Superior temporal gyrus (tissue), 1 donor: ENCODE results near the gene SLC23A1.

Source experiments
- DNase-seq: peaks from one replicate; pipeline ENCODE4 v3.0.0-alpha.2; 2016; ENCODE audit errors: extremely low spot score

SLC23A1 gene

DNA sequence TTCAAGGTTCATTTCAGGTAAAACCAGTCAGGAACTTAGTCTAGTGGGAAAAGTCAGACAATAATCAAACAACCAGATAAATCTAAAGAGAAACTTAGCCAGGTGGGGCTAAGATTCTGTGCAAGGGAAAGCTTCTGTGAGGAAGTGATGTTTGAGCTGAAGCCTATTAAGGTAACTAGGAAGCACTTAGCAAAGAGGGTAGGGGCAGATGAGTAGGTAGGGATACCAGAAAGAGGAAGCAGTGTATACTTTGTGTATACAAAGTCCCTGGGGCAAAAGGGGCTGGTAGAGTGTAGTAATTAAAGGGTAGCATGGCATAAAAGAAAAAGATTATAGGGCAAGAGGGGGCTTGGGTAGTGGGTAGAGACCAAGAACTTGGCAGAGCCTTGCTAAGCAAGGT is 24.4 kb upstream of the SLC23A1 start:
- DNase-seq = no peak

DNA sequence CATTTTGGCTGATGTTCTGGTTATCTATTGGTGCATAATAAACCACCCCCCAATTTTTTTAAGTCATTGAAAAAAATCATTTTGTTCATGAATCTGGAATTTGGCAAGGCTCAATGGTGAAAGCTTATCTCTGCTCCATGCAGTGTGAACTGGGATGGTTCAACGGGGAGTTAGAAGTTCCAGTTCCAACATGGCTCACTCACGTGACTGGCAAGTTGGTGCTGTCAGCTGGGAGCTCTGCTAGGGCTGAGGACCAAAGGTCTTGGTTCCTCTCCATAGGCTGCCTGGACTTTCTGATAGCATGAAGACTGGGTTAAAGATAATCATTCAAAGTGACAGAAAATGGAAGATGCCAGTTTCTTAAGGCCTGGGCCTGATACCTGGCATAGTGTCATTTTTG is 23.9 kb upstream of the SLC23A1 start:
- no peak for DNase-seq

DNA sequence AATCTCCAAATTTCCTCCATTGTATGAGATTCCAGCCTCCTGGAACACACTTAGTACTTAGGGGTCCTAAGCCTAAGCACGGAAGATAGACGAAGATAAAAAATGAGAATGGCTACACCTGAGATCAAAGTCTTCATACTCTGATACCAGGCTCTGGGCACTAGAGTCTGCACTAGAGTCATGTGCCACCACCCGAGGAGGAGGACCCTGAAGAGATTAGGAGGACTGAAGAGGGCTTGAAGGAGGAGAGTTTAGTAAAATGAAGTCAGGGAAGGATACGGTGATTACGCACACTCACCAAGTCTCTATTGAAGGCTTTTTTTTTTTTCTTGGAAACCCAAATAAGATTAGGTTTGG is 21.4 kb upstream of the SLC23A1 start:
- no peak for DNase-seq

DNA sequence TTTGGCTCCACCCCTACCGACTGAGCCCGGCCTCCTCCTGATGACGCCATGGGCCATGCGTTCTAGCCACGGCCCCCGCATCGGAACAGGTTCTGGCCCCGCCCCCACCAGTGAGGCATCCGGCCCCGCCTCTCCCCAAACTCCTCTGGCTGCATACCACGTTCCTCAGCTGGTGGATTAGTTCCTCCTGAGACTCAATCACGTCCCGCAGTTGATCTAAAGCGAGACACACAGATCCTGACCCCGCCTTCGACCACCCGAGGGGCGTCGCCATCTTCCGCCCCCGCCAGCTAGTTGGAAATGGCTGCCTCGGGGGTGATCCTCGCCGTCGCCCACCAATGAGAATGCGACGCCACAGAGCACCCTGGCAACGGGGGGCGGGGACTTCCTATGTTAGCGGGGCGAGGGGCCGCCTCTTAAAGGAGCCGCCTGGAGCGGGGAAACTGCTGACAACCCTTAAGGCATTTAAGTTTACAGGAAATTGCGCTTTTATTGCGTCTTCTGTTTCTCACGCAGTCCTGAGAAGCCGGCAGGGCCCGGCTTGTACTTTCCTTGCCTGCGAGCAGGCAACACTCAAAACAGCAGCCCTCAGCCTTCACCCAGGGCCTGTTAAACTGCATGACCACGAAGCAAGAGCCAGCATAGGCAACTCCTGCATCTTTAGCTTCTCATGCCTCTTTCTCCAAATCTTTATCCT is 20.8 kb upstream of the SLC23A1 start, which contains the start of gene SPATA24:
Gene SPATA24, minus strand, starts transcription at position 303 of the 697 bp plus-strand sequence. Its CDS starts 29 bp downstream, at position 274.
- peak; percentile 98 for DNase-seq

DNA sequence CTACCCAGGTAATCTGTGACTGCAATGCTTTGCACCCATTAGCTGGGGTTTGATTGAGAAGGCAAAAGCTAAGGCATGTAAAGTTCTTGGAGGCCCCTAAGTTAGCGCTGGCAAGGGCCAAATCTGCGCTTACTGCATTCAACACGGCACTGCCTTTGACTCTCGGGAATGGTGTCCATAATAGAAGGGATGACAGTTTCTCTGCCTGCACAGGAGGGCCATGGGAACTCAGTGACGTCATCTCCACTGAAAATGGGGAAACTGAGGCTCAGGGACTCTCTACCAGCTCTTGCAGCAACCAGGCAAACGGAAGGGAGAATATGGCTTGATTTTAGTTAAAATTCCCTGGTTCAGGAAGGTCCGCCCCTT is 20.3 kb upstream of the SLC23A1 start:
- no peak for DNase-seq

DNA sequence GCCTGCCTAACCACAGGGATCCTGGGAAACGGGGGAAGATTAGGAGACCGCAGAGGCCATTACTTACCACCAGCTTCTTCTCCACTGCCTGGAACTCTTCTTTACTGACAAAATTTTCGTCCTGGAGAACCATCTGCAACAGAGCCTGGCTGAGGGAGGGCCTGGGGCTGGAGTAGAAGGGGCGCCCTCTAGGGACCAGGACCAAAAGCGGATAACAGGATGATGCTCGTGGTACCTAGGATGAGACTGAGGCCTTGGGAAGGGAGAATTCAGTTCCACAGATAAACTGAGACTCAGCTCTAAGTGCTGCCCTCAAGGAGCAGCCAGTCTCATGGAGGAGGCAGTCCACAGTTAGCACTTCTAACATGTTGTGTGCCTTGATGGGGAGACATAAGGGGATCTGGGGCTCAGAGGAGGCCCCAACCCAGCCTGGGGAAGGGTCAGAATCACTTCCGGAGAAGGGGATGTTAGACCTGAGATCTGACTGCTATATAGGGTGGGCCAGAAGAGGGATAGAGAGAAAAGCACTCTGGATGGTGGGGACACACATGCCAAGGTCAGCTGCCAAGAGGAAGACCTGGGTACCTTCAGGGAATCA is 19.6 kb upstream of the SLC23A1 start:
- no peak for DNase-seq

DNA sequence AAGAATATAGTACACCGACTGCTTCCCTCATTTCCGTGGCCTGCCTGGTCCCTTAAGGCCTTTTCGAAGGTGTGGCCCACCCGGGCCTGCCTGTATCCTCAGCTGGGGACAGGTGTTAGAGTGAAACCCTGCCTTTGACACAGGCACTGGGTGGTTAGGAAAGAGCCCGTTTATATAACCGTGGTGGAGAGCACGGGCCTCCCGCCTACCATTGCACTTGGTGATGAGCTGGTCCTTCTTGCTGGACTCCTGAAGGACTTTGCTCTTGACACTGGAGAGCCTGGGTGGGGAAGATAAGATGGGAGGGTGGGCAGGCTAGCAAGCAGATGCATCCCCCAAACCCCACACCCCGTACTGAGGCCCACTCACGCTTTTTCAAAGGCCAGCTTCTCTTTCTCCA is 18.4 kb upstream of the SLC23A1 start:
- no peak for DNase-seq

DNA sequence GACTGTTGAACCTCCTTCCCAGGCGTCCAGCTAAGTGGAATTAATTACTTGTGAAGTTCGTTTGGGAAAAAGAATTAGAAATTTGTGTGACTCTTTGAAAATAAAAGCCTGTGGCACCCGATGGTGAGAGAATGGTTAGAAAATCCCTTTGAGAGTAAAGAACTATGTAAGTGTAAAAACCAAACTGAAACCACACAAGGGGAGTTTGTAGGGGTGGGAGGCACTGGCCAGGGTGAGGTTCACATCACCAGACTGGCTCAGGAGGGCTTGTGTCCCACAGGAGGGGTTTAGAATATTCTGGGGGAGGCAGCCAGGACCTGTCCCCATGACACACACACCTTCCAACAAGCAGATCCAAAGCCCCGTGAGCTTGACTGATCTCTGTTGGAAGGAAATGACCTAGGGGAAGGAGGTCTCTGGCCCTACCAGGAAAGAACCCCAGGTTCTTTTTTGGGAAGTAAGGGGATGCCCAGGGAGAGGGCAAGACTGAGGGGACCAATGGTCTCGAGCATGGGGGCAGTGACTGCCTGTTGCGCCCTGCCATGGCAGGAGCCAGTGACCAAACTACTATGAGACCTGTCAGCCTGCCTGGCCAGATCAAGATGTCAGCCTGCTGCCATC is 16.5 kb upstream of the SLC23A1 start:
- no peak for DNase-seq

DNA sequence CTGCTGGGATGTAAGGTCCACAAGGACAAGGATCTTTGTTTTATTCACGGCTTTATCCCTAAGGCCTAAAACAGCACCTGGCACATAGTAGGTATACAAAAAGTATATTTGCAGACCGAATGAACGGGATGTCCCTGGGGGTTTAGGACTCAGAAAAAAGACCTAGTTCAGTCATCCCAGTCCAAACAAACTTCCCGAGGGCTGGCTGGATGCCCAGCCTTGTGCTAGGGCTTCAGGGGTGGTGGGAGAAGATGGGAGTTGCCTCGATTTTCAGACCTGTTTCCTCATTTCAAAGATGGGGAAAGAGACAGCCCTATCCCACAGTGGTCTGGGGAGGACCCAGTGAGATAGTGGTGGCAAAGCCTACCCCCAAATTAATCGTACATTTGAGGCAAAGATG is 14.8 kb upstream of the SLC23A1 start:
- no peak for DNase-seq

DNA sequence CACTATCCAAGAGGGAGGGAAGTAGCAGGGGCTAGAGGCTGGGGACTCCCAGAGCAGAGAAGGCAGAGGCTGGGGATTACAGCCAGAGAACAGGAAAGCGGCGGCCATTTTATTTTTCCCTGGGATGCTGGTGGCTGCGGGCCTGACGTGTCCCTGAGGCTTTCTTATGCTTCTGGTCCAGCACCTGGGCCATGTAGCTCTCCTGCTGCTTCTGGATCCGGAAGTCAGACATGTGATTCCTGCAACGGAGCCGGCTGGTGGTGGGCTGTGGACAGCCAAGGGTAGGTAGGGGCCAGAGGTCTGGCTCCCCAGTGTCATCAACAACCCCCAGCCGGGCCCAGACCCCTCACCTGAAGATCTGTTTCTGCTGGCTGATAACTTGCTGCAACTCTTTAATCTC is 13.6 kb upstream of the SLC23A1 start:
- DNase-seq = no peak

DNA sequence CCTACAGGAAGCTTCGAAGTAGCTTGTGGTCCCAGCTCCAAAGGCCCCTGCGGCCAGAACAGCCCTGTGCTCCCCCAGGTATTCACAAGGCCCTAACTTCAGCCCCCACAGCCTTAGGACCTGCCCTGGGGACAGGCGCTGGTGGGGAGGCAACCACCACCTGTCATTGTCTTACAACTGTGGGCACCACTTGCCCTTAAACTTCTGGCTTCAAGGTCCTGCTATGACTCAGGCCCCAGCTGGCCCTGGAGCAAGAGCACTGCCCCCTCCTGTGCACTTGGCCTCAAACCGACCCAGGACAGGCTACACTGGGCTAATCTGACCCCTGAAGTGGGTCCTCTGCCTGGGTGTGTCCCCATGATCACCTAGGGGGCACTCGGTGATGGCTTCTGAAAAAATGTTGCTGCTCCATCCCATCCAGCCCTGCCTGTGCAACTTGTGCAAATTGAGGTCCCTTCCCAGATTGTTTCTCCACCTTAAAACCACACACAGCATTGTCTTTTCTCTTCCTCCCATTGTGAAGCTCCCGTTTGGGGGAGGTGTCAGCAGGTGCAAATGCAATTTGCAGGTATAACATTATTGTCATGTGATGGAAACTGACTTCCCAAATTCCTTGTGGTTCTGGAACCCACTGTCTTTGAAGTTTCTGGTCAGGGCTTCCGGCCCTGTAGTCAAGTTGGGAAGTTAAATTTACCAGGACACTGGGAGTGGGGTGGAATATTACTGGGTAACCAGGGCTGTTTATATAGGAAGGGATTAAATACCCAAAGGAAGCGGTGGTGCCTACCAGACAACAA is 12.9 kb upstream of the SLC23A1 start:
- DNase-seq = no peak

DNA sequence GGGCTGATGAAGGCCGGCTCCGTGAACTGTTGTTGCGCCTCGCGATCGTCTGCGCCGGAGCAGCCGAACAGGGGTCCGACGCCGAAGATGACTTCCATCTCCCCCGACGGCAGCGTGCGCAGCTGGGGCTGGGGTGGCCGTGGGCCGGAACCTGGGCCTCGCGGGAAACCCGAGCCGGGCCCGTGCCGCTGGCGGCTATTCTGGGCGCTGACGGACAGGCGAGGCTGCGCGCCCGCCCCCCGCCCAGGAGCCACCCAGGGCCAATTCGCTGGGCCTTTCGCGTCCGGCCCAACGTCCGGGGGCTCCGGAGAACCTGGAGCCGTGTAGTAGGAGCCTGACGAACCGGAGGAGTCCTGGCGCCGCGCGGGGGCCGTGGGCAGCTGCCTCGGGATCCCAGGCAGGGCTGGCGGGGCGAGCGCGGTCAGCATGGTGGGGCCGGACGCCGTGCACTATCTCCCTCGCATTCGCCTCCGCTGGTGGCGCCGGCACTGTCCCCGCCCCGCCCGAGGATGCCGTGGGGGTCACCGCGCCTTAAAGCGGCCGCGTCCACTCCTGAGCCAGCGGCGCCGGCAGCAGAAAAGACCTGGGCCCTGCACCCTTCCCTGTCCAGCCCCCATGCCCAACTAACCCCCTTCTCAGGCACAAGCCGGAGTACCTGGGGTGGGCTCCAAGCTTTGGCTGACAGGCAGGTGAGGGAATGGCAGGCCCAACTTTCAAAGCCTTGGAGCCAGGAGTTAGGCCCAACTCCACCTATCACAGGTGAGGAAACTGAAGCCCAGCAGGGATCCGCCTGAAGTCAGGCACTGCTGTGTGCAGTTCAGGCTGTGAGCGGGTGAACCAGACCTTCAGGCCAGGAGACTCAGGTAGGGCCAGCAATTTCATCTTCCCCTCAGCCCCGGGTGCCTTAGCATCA is 11.8 kb upstream of the SLC23A1 start, which contains the start of gene PROB1:
Gene PROB1, minus strand, starts transcription at position 451 of the 913 bp plus-strand sequence. Its CDS starts 23 bp downstream, at position 428.
- no peak for DNase-seq

DNA sequence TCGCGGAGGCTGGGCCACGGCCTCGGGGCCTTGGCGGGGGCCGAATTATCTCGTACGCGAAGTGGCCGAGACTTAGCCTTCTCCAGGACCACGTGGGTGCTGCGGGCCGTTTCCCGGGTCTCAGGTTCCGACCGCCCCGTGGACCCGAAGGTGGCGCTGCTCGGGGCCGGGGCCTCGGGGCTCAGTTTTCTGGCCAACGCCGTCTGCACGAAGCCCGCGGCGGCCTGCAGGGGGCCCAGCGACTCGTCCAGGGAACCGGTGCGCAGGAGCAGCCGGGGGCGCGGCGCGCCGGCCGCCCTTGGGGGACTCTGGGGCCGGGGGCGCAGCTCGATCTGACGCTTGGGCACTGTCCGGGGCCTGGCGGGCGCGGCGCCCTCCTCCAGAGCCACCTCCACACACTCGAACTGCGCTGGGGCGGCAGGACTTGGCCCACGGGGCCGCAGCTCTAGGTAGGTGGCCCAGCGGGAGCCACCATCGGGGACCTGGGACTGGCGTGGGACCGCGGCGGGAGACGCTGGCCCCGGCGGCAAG is 11.1 kb upstream of the SLC23A1 start:
- DNase-seq = no peak

DNA sequence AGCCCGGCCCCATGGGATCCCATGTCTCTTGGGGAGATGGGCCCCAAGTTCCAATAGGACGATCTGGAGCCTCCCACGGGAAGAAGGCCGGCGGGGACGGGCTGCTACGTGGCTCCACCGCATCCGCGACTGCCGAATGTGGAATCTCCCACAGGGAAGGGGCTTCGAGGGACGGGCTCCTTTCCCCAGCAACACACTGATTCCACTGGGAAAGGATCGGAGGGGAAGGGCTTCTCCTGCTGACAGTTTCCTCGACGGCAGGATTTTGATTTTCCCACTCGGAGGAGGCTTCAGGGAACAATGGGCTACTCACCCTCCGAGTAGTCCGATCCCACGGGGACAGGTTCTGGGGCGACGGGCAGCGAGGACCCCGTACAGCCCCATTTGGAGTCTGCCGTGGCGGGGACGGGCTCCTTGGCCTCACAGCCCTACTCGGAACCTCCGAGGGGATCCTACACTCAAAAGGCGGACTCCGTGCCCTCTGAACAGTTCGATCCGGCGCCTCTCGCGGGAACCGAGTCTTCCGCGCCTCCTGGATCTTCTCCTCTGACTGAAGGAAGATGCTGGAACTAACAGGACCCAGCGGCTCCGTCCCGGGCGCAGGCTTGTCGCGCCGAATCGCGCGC is 10.5 kb upstream of the SLC23A1 start:
- DNase-seq = no peak

DNA sequence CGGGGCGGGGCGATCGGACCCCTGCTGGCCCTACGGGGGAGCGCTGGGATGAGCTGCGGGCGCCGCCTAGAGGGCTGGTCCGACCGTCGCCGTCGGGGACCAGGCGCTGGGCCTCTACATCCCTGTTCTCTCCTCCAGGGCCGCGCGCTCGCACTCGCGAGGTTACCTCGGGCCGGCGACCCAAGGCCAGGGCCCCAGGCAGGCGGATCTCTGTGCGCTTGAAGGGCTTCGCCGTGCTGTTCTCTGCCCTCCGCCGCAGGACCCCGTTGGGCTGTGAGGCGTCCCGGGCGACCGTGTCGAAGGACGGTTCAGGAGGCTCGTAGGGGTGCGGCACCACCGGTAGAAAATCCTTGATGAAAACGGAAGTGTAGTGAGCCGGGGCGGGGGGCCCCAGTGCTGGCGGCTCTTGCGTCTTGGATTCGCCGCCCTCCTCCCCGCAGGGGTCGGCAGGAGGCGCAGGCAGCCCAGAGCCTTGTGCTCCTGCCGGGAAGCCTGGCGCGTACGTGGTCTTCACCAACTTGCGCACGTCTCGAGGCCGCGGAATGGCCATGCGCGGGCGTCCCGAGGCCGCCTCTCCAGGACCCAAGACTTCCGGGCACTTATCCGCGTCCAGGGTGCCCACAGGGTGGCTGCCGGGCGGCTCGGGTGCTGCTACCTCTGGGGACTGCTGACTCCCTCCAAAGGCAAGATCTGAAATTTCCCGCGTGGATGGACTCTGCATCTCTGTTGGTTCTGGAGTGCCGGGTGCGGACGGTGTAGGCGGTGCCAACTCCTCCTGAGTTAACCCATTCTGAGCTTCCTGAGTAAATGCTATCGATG is 9.8 kb upstream of the SLC23A1 start:
- no peak for DNase-seq

DNA sequence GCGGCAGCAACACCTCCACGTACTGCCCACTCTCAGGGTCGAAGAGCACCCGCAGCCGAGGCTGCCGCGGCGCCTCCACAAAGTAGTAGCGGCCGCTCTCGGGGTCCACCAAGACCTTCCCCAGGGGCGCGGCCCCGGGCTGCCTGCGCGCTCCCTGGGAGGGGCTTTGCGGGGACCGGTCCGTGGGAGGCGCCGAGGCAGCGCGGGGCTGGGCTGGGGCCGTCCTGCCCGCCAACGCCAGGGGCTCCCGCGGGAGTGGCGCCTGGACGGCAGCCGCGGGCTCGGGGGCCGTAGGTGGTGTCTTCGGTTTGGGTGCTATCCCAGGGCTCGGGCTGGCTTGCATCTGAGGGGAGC is 9.2 kb upstream of the SLC23A1 start:
- DNase-seq = no peak

DNA sequence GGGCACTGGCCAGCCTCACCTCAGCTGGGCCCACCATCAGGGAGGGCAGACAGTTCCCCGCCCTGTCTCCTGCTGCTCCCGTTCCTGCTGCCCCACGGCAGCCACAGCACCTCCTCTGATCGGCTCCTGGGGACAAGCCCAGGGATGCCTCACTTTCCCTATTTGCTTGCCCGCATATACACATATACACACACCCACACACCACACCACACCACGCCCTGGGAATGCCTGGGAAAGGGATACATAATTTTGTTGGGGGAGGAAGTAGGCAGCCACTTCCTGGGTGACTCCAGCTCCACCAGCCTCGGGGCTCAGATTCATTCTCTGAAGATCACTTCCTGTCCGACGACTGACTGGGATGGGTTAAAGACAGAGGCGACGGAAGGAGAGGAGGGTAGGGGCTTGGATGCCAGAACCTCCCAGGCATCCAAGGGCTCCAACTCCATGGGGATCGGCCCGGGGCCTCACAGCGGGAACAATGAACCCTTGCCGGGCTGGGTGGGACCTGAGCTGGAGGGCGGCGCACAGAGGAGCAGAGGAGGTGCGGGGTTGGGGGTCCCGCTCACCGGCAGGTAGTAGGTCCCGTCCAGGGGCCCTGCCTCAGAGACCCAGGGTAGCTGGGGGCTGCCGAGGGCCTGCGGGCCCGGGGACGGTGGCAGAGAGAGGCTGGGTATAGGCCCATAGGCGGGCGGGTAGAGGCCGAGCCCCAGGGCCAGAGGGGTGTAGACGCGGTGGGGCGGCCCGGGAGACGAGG is 8.7 kb upstream of the SLC23A1 start:
- DNase-seq = no peak

DNA sequence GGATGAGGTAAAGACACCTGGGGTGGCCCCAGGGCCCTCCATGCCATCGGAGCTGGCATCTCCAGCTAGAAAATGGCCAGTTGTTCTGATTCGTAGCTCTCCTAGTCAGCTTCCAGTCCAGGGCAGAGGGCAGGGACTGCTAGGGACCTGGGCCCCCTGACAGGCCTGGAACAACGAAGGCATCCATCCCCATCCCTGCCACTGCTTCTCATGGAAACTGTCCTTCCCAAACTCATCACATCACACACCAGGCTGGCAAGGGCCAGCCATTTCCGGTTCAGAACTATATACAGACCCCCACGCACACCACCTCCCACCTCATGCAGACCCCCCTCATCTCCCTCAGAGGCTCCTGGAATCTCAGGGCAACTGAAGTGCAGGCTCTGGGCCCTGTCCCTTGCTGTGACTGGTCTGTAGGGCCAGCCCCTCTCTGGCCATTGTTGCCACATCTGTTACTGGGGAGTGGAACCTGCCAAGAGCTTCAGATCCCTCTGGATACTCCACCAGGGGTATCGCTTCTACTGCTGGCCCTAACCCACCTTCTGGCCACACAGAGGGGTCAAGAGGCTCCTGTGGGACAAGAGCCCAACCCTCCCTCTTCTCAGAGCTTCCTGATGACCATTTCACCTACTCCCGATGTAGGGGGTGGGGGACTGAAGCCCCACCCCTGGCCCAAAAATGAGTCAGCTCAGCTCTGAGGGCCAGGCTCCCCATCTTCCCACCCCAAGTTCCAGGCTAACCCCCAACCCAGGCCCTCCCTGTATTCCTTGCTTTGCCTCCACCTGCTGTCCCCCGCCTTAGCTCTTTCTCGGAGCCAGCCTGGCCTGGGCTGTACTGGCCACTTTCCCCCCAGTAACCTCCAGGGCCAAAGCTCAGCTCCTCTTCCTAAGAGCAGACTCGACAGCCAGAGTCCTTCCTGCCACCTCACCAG is 7.8 kb upstream of the SLC23A1 start:
- no peak for DNase-seq
